Measurements from ENCODE around the gene BDKRB2. TPM values are rescaled to one million over a fixed set of nuclear protein-coding genes. Genes with fewer than 3 reads are reported as not detected.

The BDKRB2 gene
- total RNA-seq, 4 donors from 2014 or later, result 3.2 to 9.9 (median 5.3) TPM

GRCh38 chr14:96203635-96204034, 1.0 kb upstream of the BDKRB2 start:
- Histone ChIP-seq H3K27ac (peak overlapping the region in 2 of 3 donors; percentile 88 to 93), H3K4me3 (replicated peaks in 1 of 3) (no peak overlapping the region)

GRCh38 chr14:96205059-96205977, 679 bp downstream of the BDKRB2 start:
- 45 to 48% methylated on average over 16 to 18 of the region's 21 CpGs for WGBS, 2 donors
- TF ChIP-seq CTCF (IDR thresholded peaks at IDR 0.05) (no peak), POLR2A (IDR thresholded peaks at IDR 0.05) (no peak)
- no peaks in the 10 kb centered on the region for H3K27me3 ChIP-seq
- H3K4me1 ChIP-seq, result peaks cover 14 to 33% of the 10 kb centered on the region in 2 donors
- intact Hi-C loops (cut with DNase I), result loop anchor here (10.0 kb wide), 1 partner anchor 101 kb away; no protein-coding TSS in a partner anchor
- no peaks in the 10 kb centered on the region for H3K9me3 ChIP-seq
- peak overlapping the region; percentile 83 to 93 (median 88) for H3K27ac ChIP-seq
- DNase-seq, result peak; percentile 43 to 49
- no peaks in the 10 kb centered on the region for H3K36me3 ChIP-seq
- peak overlapping the region in 1 of 3 donors; percentile 38 for H3K4me3 ChIP-seq (replicated peaks in 1 of 3)

More at GRCh38 chr14:96203635-96204034, 1.0 kb upstream of the BDKRB2 start:
- 100% methylated on average over 1 of the region's 1 CpG; no CpG with 5 or more reads in 1 of the 2 donors for WGBS, 2 donors
- Histone ChIP-seq H3K27me3 (no peaks in the 10 kb centered on the region), H3K9me3 (no peaks in the 10 kb centered on the region), H3K4me1 (peaks cover 22 to 43% of the 10 kb centered on the region in 2 donors), H3K36me3 (no peaks in the 10 kb centered on the region)
- intact Hi-C loops (cut with DNase I), result loop anchor here (10.0 kb wide), 1 partner anchor 99 kb away; no protein-coding TSS in a partner anchor
- DNase-seq, result peak in 1 of 2 donors; percentile 30
- TF ChIP-seq CTCF (IDR thresholded peaks at IDR 0.05), result no peak
- TF ChIP-seq POLR2A (IDR thresholded peaks at IDR 0.05), result no peak

GRCh38 chr14:96205978-96206360, 1.3 kb downstream of the BDKRB2 start:
- 44 to 66% methylated on average over 3 to 6 of the region's 6 CpGs for WGBS, 2 donors
- no peak for DNase-seq
- peak overlapping the region in 1 of 3 donors; percentile 38 for H3K4me3 ChIP-seq (replicated peaks in 1 of 3)
- H3K27ac ChIP-seq, result peak overlapping the region; percentile 83 to 93 (median 88)
- H3K36me3 ChIP-seq, result no peaks in the 10 kb centered on the region
- TF ChIP-seq CTCF (IDR thresholded peaks at IDR 0.05), result no peak
- TF ChIP-seq POLR2A (IDR thresholded peaks at IDR 0.05), result no peak
- H3K27me3 ChIP-seq, result no peaks in the 10 kb centered on the region
- no peaks in the 10 kb centered on the region for H3K9me3 ChIP-seq
- intact Hi-C loops (cut with DNase I), result loop anchor here (10.0 kb wide), 1 partner anchor 101 kb away; no protein-coding TSS in a partner anchor
- peaks cover 14 to 33% of the 10 kb centered on the region in 2 donors for H3K4me1 ChIP-seq

- Histone ChIP-seq H3K27ac (peak overlapping the region in 2 of 3 donors; percentile 88 to 93), H3K36me3 (no peaks in the 10 kb centered on the region), H3K27me3 (no peaks in the 10 kb centered on the region), H3K4me1 (peaks cover 14 to 33% of the 10 kb centered on the region in 2 donors), H3K4me3 (replicated peaks in 1 of 3) (no peak overlapping the region), H3K9me3 (no peaks in the 10 kb centered on the region)
- TF ChIP-seq CTCF (IDR thresholded peaks at IDR 0.05) (no peak), POLR2A (IDR thresholded peaks at IDR 0.05) (no peak)
- intact Hi-C loops (cut with DNase I), result loop anchor here (10.0 kb wide), 1 partner anchor 102 kb away; no protein-coding TSS in a partner anchor
- DNase-seq, result no peak
- WGBS, 2 donors, result 63 to 65% methylated on average over 5 to 8 of the region's 8 CpGs
Observed at GRCh38 chr14:96206461-96206860, 1.8 kb downstream of the BDKRB2 start.

Measured in thyroid gland (tissue), 4 donors.